Measurements from ENCODE around the gene HTRA3.

- TF ChIP-seq EZH2phosphoT487 (IDR thresholded peaks at IDR 0.05; ENCODE audit: insufficient read depth, low read depth) (no peak), EZH2 (IDR thresholded peaks at IDR 0.05; ENCODE audit: insufficient read depth, poor library complexity, severe bottlenecking) (no peak)
Observed at GRCh38 chr4:8303485-8304281, 34.1 kb downstream of the HTRA3 start.

All from GM23248 (cell line).